Neural crest cell (in vitro differentiated cells): Measurements from ENCODE around the gene CALM3. TPM values are rescaled to one million over a fixed set of nuclear protein-coding genes. Genes with fewer than 3 reads are reported as not detected.

Source experiments
- DNase-seq: peaks from one replicate; pipeline ENCODE4 v3.0.0; 2021; ENCODE audit warnings: low read depth, mixed read lengths, low spot score
- H3K27ac Mint-ChIP-seq: one replicate; pipeline ENCODE4 v1.8.0; 2021; ENCODE audit warnings: mild to moderate bottlenecking, mixed read lengths; ENCODE audit not compliant: unreplicated experiment
- H3K27me3 Mint-ChIP-seq: 2 replicates; pipeline ENCODE4 v1.8.0; 2021; ENCODE audit warnings: low read depth, mild to moderate bottlenecking, mixed read lengths
- H3K36me3 Mint-ChIP-seq: 2 replicates; pipeline ENCODE4 v1.8.0; 2021; ENCODE audit warnings: low read depth, mild to moderate bottlenecking, mixed read lengths
- H3K4me1 Mint-ChIP-seq: 2 replicates; pipeline ENCODE4 v1.8.0; 2021; ENCODE audit warnings: mixed read lengths
- H3K4me3 Mint-ChIP-seq: one replicate; pipeline ENCODE4 v1.8.0; 2021; ENCODE audit warnings: mild to moderate bottlenecking, mixed read lengths
- H3K9me3 Mint-ChIP-seq: 2 replicates; pipeline ENCODE4 v1.8.0; 2021; ENCODE audit warnings: mixed read lengths
- CTCF ChIP-seq: fragments of 200-600 bp; sonication (generic); conservative IDR thresholded peaks from 2 replicates; pipeline ENCODE4 v1.5.0; 2021; ENCODE audit warnings: antibody characterized with exemption, mild to moderate bottlenecking
- total RNA-seq: library from RNA; stranded (reverse); gene quantifications from 2 replicates; pipeline ENCODE4 v1.2.1, GENCODE V29; 2021

CALM3 gene
- total RNA-seq, 1 donor from 2014 or later: 436 TPM

GRCh38 chr19:46617601-46618000, 16.5 kb downstream of the CALM3 start:
- Mint-ChIP-seq H3K9me3 (no peaks in the 10 kb centered on the region), H3K27ac (no peak overlapping the region), H3K4me1 (peaks cover 26% of the 10 kb centered on the region), H3K4me3 (no peak overlapping the region), H3K36me3 (no peaks in the 10 kb centered on the region), H3K27me3 (no peaks in the 10 kb centered on the region)
- no peak for DNase-seq
- no peak for TF ChIP-seq CTCF

- Mint-ChIP-seq H3K27ac (no peak overlapping the region), H3K36me3 (no peaks in the 10 kb centered on the region), H3K4me3 (no peak overlapping the region), H3K4me1 (peaks cover 25% of the 10 kb centered on the region), H3K9me3 (no peaks in the 10 kb centered on the region), H3K27me3 (no peaks in the 10 kb centered on the region)
- no peak for DNase-seq
- no peak for TF ChIP-seq CTCF
Observed at GRCh38 chr19:46618670-46619231, 17.6 kb downstream of the CALM3 start.

GRCh38 chr19:46620267-46620666, 19.1 kb downstream of the CALM3 start:
- Mint-ChIP-seq H3K4me3 (no peak overlapping the region), H3K27ac (no peak overlapping the region), H3K4me1 (peaks cover 19% of the 10 kb centered on the region), H3K36me3 (no peaks in the 10 kb centered on the region), H3K27me3 (no peaks in the 10 kb centered on the region), H3K9me3 (no peaks in the 10 kb centered on the region)
- DNase-seq: no peak
- no peak for TF ChIP-seq CTCF

- Mint-ChIP-seq H3K36me3 (no peaks in the 10 kb centered on the region), H3K27ac (peak overlapping the region; percentile 8), H3K9me3 (no peaks in the 10 kb centered on the region), H3K27me3 (no peaks in the 10 kb centered on the region), H3K4me1 (peaks cover 19% of the 10 kb centered on the region), H3K4me3 (no peak overlapping the region)
- no peak for TF ChIP-seq CTCF
- DNase-seq: no peak
Observed at GRCh38 chr19:46620716-46621115, 19.6 kb downstream of the CALM3 start.

GRCh38 chr19:46621191-46622117, 20.3 kb downstream of the CALM3 start:
- no peak for TF ChIP-seq CTCF
- H3K4me1 Mint-ChIP-seq: peaks cover 19% of the 10 kb centered on the region
- H3K27ac Mint-ChIP-seq: peak overlapping the region; percentile 43
- no peak for DNase-seq
- H3K9me3 Mint-ChIP-seq: no peaks in the 10 kb centered on the region
- H3K27me3 Mint-ChIP-seq: no peaks in the 10 kb centered on the region
- H3K4me3 Mint-ChIP-seq: no peak overlapping the region
- no peaks in the 10 kb centered on the region for H3K36me3 Mint-ChIP-seq
